Heart right ventricle (tissue), 16 donors: Measurements from ENCODE around the gene CRPPA. TPM values are rescaled to one million over a fixed set of nuclear protein-coding genes. Genes with fewer than 3 reads are reported as not detected.

ENCODE experiments used
- ATAC-seq, 8 donors: fragments of 200-7000 bp; cut with Tn5 transposase; one replicate each; pipeline ENCODE4 v1.9.1; 2020; ENCODE audit warnings: mild to moderate bottlenecking in 8 of 8, moderate library complexity in 8 of 8, moderate number of reproducible peaks in 1 of 8
- DNase-seq, 2 donors: peaks; one replicate each; pipeline ENCODE4 v3.0.0-alpha.2; 2020
- H3K27ac ChIP-seq, 10 donors: fragments of 200-600 bp; sonication (generic) in 2 of 10; one replicate each; pipeline versions ENCODE4 v1.5.0 to v1.8.0; 2020 to 2022; ENCODE audit warnings: mild to moderate bottlenecking in 3 of 10
- H3K27me3 ChIP-seq, 7 donors: fragments of 200-600 bp; one replicate each; pipeline ENCODE4 v1.8.0; 2021 to 2022; ENCODE audit warnings: mild to moderate bottlenecking in 2 of 7
- H3K36me3 ChIP-seq, 9 donors: fragments of 200-600 bp; sonication (generic) in 1 of 9; one replicate each; pipeline versions ENCODE4 v1.5.0 to v1.8.0; 2020 to 2022; ENCODE audit warnings: mild to moderate bottlenecking in 2 of 9
- H3K4me1 ChIP-seq, 9 donors: fragments of 200-600 bp; sonication (generic) in 1 of 9; one replicate each; pipeline versions ENCODE4 v1.5.0 to v1.8.0; 2020 to 2022; ENCODE audit warnings: mild to moderate bottlenecking in 4 of 9
- H3K4me3 ChIP-seq, 10 donors: fragments of 200-600 bp; sonication (generic) in 2 of 10; one replicate each; pipeline versions ENCODE4 v1.5.0 to v1.8.0; 2020 to 2022; ENCODE audit warnings: mild to moderate bottlenecking in 7 of 10, moderate library complexity in 2 of 10
- H3K9me3 ChIP-seq, 11 donors: fragments of 200-600 bp in 10 of 11; sonication (generic) in 2 of 11; one replicate each; pipeline versions ENCODE4 v1.5.0 to v1.8.0; 2013 to 2022; ENCODE audit warnings: mild to moderate bottlenecking in 2 of 11, control low read depth in 1 of 11, moderate library complexity in 1 of 11
- WGBS, 2 donors: extraction: QIAGEN DNeasy Blood & Tissue Kit; methylation state at CpG; one replicate each; pipeline ENCODE4 v1.1.7; 2013; ENCODE audit warnings: inconsistent platforms in 1 of 2; 5-methylcytosine and 5-hydroxymethylcytosine counted together
- intact Hi-C, 10 donors: fragments of 100-400 bp; cut with DNase I; formaldehyde crosslinking; loops; one replicate each; pipeline versions ENCODE4 v1.11.1 to v1.14.2; 2022
- polyA plus RNA-seq, 2 donors: library from polyadenylated mRNA; stranded (reverse); fragments of 200-250 nt; gene quantifications; one replicate each; pipeline ENCODE4 v1.2.3, GENCODE V29; 2013
- total RNA-seq, 10 donors: library from RNA; stranded (reverse); fragmentation: NEBNext Ultra II Directional in 3 of 10; extraction: Animal tissue kit (Norgen Biotek cat#: 25700) in 3 of 10; gene quantifications; one replicate each; pipeline versions ENCODE4 v1.2.1 to v1.2.4, GENCODE V29; 2021 to 2023
- TF ChIP-seq, protein P1 (sequence below), 9 donors: fragments of 200-600 bp; sonication (generic) in 2 of 9; IDR thresholded peaks; one replicate each; pipeline versions ENCODE4 v1.5.0 to v1.8.0; 2021 to 2022; ENCODE audit warnings: antibody characterized with exemption in 9 of 9, mild to moderate bottlenecking in 5 of 9, moderate library complexity in 1 of 9
- donor health status: Arrhythmogenic right ventricular cardiomyopathy.
- donor health status: ischemic (EF 13 %, LVEDD 7.1; RV severe dilation, severe dysfunction).
- donor health status: healthy with polysubstance abuse.
- donor health status: DM: no; HTN: yes; CAD: no.
- donor health status: DM: no; HTN: no; CAD: no.
- donor health status: ischemic (EF 25% LVEDD 6.9; RV normal size, moderate dysfunction).
- donor health status: ischemic (EF 25% LVEDD 5.7; RV mildly dilated, moderate dysfunction).
- donor health status: healthy.
- donor health status: DM: yes; HTN: yes; CAD: no.
- donor health status: Ischemic cardiomyopathy.
- donor health status: ischemic (EF 35%, LVEDD 5.7; RV mildly dilated, moderate dysfunction).
- donor health status: nonischemic (EF 11% LVEDD 7.7; RV severe dilation, severe dysfunction).
- donor health status: DM: yes; HTN: yes; CAD: no.
- donor health status: PGD.
- donor health status: ischemic (EF 29% LVEDD 5.4; RV normal size, mild dysfunction).
- donor health status: nonischemic (EF 23%, LVEDD 6.1; RV moderate dilation, normal function).

The CRPPA gene
- total and polyA plus RNA-seq, 12 donors = 0.51 to 8.7 (median 6.3) TPM

DNA sequence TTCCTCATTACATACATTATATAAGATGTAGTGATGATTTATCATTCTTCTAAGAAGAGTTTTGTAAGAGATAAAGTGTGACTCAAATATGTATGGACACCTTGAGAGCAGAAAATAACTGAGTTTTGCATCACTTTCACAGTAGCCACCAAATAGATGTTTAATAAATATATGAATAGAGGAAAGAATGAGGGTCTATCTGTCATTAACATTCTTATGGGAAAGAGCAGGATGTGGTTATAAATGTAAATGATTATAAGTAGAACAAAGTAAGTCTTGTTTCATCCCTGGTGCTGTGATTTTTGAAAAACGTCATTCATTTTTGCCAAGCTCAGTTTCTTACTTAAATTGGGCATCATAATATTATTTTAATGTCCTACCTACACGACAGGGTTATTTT is 15.0 kb upstream of the CRPPA start:
- no peak overlapping the region for H3K4me3 ChIP-seq
- ATAC-seq = no peak
- no peaks in the 10 kb centered on the region for H3K4me1 ChIP-seq
- H3K27me3 ChIP-seq = no peaks in the 10 kb centered on the region
- WGBS, 2 donors = 77 to 81% methylated on average over 2 of the region's 2 CpGs
- intact Hi-C loops = loop anchor here in 1 of 10 donors (10.0 kb wide), 1 partner anchor 118 kb away; no protein-coding TSS in a partner anchor
- no peaks in the 10 kb centered on the region for H3K9me3 ChIP-seq
- no peak for DNase-seq
- H3K36me3 ChIP-seq = no peaks in the 10 kb centered on the region
- no peak overlapping the region for H3K27ac ChIP-seq
- TF ChIP-seq, protein P1, sequence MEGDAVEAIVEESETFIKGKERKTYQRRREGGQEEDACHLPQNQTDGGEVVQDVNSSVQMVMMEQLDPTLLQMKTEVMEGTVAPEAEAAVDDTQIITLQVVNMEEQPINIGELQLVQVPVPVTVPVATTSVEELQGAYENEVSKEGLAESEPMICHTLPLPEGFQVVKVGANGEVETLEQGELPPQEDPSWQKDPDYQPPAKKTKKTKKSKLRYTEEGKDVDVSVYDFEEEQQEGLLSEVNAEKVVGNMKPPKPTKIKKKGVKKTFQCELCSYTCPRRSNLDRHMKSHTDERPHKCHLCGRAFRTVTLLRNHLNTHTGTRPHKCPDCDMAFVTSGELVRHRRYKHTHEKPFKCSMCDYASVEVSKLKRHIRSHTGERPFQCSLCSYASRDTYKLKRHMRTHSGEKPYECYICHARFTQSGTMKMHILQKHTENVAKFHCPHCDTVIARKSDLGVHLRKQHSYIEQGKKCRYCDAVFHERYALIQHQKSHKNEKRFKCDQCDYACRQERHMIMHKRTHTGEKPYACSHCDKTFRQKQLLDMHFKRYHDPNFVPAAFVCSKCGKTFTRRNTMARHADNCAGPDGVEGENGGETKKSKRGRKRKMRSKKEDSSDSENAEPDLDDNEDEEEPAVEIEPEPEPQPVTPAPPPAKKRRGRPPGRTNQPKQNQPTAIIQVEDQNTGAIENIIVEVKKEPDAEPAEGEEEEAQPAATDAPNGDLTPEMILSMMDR (IDR thresholded peaks at IDR 0.05) = no peak

DNA sequence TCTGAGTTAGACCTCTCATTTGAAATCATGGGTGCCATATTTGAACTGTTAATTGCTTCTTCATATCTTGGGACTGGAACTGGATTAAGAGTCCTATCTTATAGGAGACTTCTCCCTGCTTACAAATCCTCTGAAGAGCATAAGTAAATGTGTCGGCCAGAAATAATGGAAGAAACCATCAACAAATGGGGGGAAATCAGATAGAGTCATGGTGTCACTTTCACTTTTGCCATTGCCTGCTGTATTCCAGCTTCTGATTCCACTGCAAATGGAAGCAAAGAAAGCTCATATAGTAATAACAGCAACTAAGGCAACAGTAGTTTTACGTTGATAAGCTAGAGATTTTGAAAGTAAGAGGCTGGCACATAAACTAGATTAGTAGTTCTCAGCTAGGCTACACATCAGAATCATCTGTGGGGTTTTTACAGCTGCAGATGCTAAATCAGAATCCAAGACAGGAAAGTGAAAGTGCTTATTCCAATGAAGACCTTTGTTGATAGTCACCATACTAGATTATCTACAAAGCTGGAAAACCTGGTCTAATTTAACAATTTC is 12.3 kb upstream of the CRPPA start:
- no peak for DNase-seq
- Histone ChIP-seq H3K27ac (no peak overlapping the region), H3K4me1 (no peaks in the 10 kb centered on the region), H3K9me3 (no peaks in the 10 kb centered on the region), H3K36me3 (no peaks in the 10 kb centered on the region), H3K27me3 (no peaks in the 10 kb centered on the region), H3K4me3 (peak overlapping the region in 3 of 10 donors; percentile 8 to 19 (median 16))
- TF ChIP-seq, protein P1 (IDR thresholded peaks at IDR 0.05) = no peak
- intact Hi-C loops = loop anchor here in 8 of 10 donors (2.0 to 10.0 kb wide), 4 partner anchors 121 to 134 kb away; no protein-coding TSS in a partner anchor
- WGBS, 2 donors = 64 to 86% methylated on average over 2 of the region's 2 CpGs
- ATAC-seq = no peak

DNA sequence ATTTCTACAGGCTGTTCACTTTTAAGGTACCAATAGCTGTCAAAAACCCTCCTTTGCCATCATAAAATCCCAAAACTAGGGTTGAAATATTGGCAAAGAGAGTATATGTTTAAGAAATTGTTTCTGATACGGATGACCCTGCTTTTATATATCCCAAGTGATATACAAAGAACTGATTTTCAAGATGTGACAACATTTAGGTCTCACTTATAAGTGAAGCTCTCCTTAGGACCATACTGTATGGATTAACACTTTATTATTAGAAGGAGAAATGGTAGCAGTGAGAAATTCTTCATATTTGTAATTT is 11.0 kb upstream of the CRPPA start:
- Histone ChIP-seq H3K27me3 (no peaks in the 10 kb centered on the region), H3K27ac (no peak overlapping the region), H3K4me1 (no peaks in the 10 kb centered on the region), H3K4me3 (no peak overlapping the region), H3K36me3 (no peaks in the 10 kb centered on the region), H3K9me3 (no peaks in the 10 kb centered on the region)
- intact Hi-C loops = loop anchor here in 8 of 10 donors (2.0 to 10.0 kb wide), 4 partner anchors 122 to 135 kb away; no protein-coding TSS in a partner anchor
- TF ChIP-seq, protein P1 (IDR thresholded peaks at IDR 0.05) = peak in 3 of 9 donors; percentile 0 to 8 (median 4)
- no peak for ATAC-seq
- DNase-seq = no peak
- 93 to 98% methylated on average over 1 of the region's 1 CpG for WGBS, 2 donors

DNA sequence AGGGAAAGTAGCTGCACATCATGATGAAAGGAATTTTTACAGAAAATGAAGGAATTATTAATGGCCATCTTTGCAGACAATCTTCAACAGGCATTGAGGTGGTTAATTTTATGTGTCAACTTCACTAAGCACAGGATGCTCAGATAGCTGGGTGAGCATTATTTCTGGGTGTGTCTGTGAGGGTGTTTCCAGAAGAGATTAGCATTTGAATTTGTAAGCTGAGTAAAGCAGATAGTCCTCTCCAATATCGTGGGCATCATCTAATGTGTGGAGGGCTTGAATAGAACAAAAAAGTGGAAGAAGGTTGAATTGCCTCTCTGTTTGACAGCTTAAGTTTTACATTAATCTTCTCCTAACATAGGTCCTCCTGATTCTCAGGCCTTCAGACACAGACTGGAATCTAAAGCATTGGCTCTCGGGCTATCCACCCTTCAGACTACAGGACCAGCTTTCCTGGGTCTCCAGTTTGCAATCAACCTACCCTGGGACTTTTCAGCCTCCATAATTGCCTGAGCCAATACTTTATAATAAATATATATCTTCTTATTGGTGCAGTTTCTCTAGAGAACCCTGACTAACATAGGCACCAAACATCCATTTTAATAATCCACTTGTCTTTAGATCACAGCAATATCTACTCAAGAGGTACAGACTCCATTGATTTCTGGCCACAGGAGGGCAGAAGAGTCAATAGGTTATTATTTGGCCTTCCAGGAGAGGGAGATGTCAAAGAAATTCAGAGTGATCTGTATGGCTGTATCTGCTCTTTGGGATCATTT is 10.5 kb upstream of the CRPPA start:
- DNase-seq (peak in 1 of 2 donors; percentile 14), ATAC-seq (peak in 3 of 8 donors; percentile 44 to 53 (median 51))
- 85 to 95% methylated on average over 2 of the region's 2 CpGs for WGBS, 2 donors
- intact Hi-C loops = loop anchor here (2.0 to 10.0 kb wide), 4 partner anchors 123 to 135 kb away; no protein-coding TSS in a partner anchor
- Histone ChIP-seq H3K4me1 (no peaks in the 10 kb centered on the region), H3K4me3 (no peak overlapping the region), H3K36me3 (no peaks in the 10 kb centered on the region), H3K27me3 (no peaks in the 10 kb centered on the region), H3K27ac (no peak overlapping the region), H3K9me3 (no peaks in the 10 kb centered on the region)
- TF ChIP-seq, protein P1 (IDR thresholded peaks at IDR 0.05) = peak; percentile 23 to 67 (median 55)
